ES-I3 (cell line): Measurements from ENCODE around the gene OPA3.
A peak's percentile ranks its signal among the peaks of the same experiment; 100 is the strongest.

Experiments
- H3K36me3 ChIP-seq: 2 replicates; pipeline ENCODE4 v1.6.1; 2013; ENCODE audit warnings: mild to moderate bottlenecking, low read length, control low read depth, moderate library complexity; ENCODE audit not compliant: insufficient read depth
- H3K4me1 ChIP-seq: 2 replicates; pipeline ENCODE4 v1.6.1; 2013; ENCODE audit warnings: mild to moderate bottlenecking, control low read depth, low read length; ENCODE audit not compliant: insufficient read depth
- H3K9ac ChIP-seq: 2 replicates; pipeline ENCODE4 v1.6.1; 2013; ENCODE audit warnings: low read depth, mild to moderate bottlenecking, low read length, moderate library complexity
- H3K9me3 ChIP-seq: 2 replicates; pipeline ENCODE4 v1.6.1; 2013; ENCODE audit warnings: mild to moderate bottlenecking, low read length, moderate library complexity; ENCODE audit not compliant: control insufficient read depth, insufficient read depth

Gene OPA3

GRCh38 chr19:45502111-45502510, 82.5 kb downstream of the OPA3 start:
- Histone ChIP-seq H3K9ac (no peak overlapping the region), H3K4me1 (peaks cover 19% of the 10 kb centered on the region), H3K36me3 (no peaks in the 10 kb centered on the region), H3K9me3 (no peaks in the 10 kb centered on the region)

- peaks cover 19% of the 10 kb centered on the region for H3K4me1 ChIP-seq
- H3K9ac ChIP-seq = no peak overlapping the region
- H3K9me3 ChIP-seq = no peaks in the 10 kb centered on the region
- no peaks in the 10 kb centered on the region for H3K36me3 ChIP-seq
These were observed 82.9 kb downstream of the OPA3 start for GRCh38 chr19:45501730-45502014.

GRCh38 chr19:45500918-45501729, 83.5 kb downstream of the OPA3 start:
- Histone ChIP-seq H3K4me1 (peaks cover 18% of the 10 kb centered on the region), H3K9ac (no peak overlapping the region), H3K36me3 (no peaks in the 10 kb centered on the region), H3K9me3 (no peaks in the 10 kb centered on the region)

- Histone ChIP-seq H3K9ac (peak overlapping the region; percentile 59; the same call in 1 of the 2 replicates), H3K9me3 (no peaks in the 10 kb centered on the region), H3K4me1 (peaks cover 10% of the 10 kb centered on the region; the same call in 1 of the 2 replicates), H3K36me3 (no peaks in the 10 kb centered on the region)
These were observed 85.1 kb downstream of the OPA3 start for GRCh38 chr19:45499196-45500180.

- peaks cover 10% of the 10 kb centered on the region; the same call in 1 of the 2 replicates for H3K4me1 ChIP-seq
- H3K9me3 ChIP-seq = no peaks in the 10 kb centered on the region
- H3K36me3 ChIP-seq = no peaks in the 10 kb centered on the region
- peak within 1 kb of the TSS; percentile 82 for H3K9ac ChIP-seq
These were observed 86.0 kb downstream of the OPA3 start, which contains the start of gene PPM1N for GRCh38 chr19:45498411-45499195. PPM1N (plus strand) TSS chr19:45498443; CDS start chr19:45498473, 30 bp downstream.

- Histone ChIP-seq H3K9ac (peak overlapping the region; percentile 59; the same call in 1 of the 2 replicates), H3K36me3 (no peaks in the 10 kb centered on the region), H3K4me1 (peaks cover 10% of the 10 kb centered on the region; the same call in 1 of the 2 replicates), H3K9me3 (no peaks in the 10 kb centered on the region)
These were observed 86.8 kb downstream of the OPA3 start for GRCh38 chr19:45497791-45498190.

- Histone ChIP-seq H3K9ac (peak overlapping the region; percentile 83), H3K9me3 (no peaks in the 10 kb centered on the region), H3K4me1 (peaks cover 7% of the 10 kb centered on the region; the same call in 1 of the 2 replicates), H3K36me3 (no peaks in the 10 kb centered on the region)
These were observed 88.2 kb downstream of the OPA3 start for GRCh38 chr19:45496349-45496953.

- Histone ChIP-seq H3K9me3 (no peaks in the 10 kb centered on the region), H3K9ac (no peak overlapping the region), H3K4me1 (no peaks in the 10 kb centered on the region; the same call in 1 of the 2 replicates), H3K36me3 (no peaks in the 10 kb centered on the region)
These were observed 89.4 kb downstream of the OPA3 start for GRCh38 chr19:45495178-45495577.

- Histone ChIP-seq H3K36me3 (no peaks in the 10 kb centered on the region), H3K9ac (no peak overlapping the region), H3K9me3 (no peaks in the 10 kb centered on the region), H3K4me1 (no peaks in the 10 kb centered on the region; the same call in 1 of the 2 replicates)
These were observed 90.2 kb downstream of the OPA3 start for GRCh38 chr19:45494261-45494916.

GRCh38 chr19:45492627-45493470, 91.8 kb downstream of the OPA3 start:
- Histone ChIP-seq H3K9me3 (no peaks in the 10 kb centered on the region), H3K4me1 (no peaks in the 10 kb centered on the region; the same call in 1 of the 2 replicates), H3K36me3 (no peaks in the 10 kb centered on the region), H3K9ac (peak overlapping the region; percentile 79)

GRCh38 chr19:45492137-45492626, 92.4 kb downstream of the OPA3 start:
- no peaks in the 10 kb centered on the region for H3K9me3 ChIP-seq
- no peaks in the 10 kb centered on the region for H3K36me3 ChIP-seq
- H3K9ac ChIP-seq = peak overlapping the region; percentile 79; the same call in 1 of the 2 replicates
- H3K4me1 ChIP-seq = no peaks in the 10 kb centered on the region; the same call in 1 of the 2 replicates

GRCh38 chr19:45489216-45489855, 95.3 kb downstream of the OPA3 start:
- H3K36me3 ChIP-seq = no peaks in the 10 kb centered on the region
- H3K9ac ChIP-seq = no peak overlapping the region
- no peaks in the 10 kb centered on the region for H3K4me1 ChIP-seq
- H3K9me3 ChIP-seq = no peaks in the 10 kb centered on the region
